SK-N-MC (cell line): ENCODE results near the gene MMP14.

Experiments
- DNase-seq: peaks from one replicate; pipeline ENCODE4 v3.0.0-alpha.2; 2011; ENCODE audit warnings: low read depth, low spot score
- H3K27ac ChIP-seq: fragments of 200-600 bp; sonication (generic); 2 replicates; pipeline ENCODE4 v1.5.1; 2016; ENCODE audit warnings: mixed run types
- H3K36me3 ChIP-seq: fragments of 200-600 bp; sonication (generic); 2 replicates; pipeline ENCODE4 v1.6.1; 2017; ENCODE audit warnings: antibody characterized with exemption, low read length, mixed read lengths; ENCODE audit not compliant: insufficient read depth
- H3K4me3 ChIP-seq: fragments of 200-600 bp; sonication (generic); 2 replicates; pipeline ENCODE4 v1.5.1; 2016
- H3K9ac ChIP-seq: fragments of 200-600 bp; sonication (generic); 2 replicates; pipeline ENCODE4 v1.8.0; 2017; ENCODE audit warnings: mixed run types, mixed read lengths; ENCODE audit not compliant: insufficient read length
- H3K9me3 ChIP-seq: fragments of 200-600 bp; sonication (generic); 2 replicates; pipeline ENCODE4 v1.6.1; 2017; ENCODE audit warnings: low read depth, mild to moderate bottlenecking, antibody characterized with exemption, low read length, moderate library complexity, mixed read lengths
- EZH2 ChIP-seq: fragments of 200-600 bp; sonication (generic); IDR thresholded peaks from one replicate; pipeline ENCODE4 v1.6.1; 2017; ENCODE audit warnings: antibody characterized with exemption
- FOXP2 ChIP-seq: optimal IDR thresholded peaks from 2 replicates; pipeline ENCODE3; 2011; ENCODE audit warnings: mild to moderate bottlenecking, moderate library complexity; ENCODE audit not compliant: insufficient read depth; ENCODE audit errors: extremely low read length, control extremely low read depth
- POLR2AphosphoS5 ChIP-seq: IDR thresholded peaks from 2 replicates; pipeline ENCODE4 v1.6.1; 2012; ENCODE audit warnings: mild to moderate bottlenecking, low read depth, low read length, borderline replicate concordance

MMP14 gene

GRCh38 chr14:22890416-22890815 is 54.0 kb downstream of the MMP14 start:
- H3K27ac ChIP-seq: no peak overlapping the region
- no peaks in the 10 kb centered on the region for H3K9me3 ChIP-seq
- H3K4me3 ChIP-seq: no peak overlapping the region
- TF ChIP-seq FOXP2 (no peak), EZH2 (no peak), POLR2AphosphoS5 (no peak)
- no peak overlapping the region for H3K9ac ChIP-seq
- no peak for DNase-seq
- no peaks in the 10 kb centered on the region for H3K36me3 ChIP-seq

GRCh38 chr14:22892488-22892887 is 56.1 kb downstream of the MMP14 start:
- no peak overlapping the region for H3K27ac ChIP-seq
- TF ChIP-seq POLR2AphosphoS5: no peak
- TF ChIP-seq FOXP2: no peak
- TF ChIP-seq EZH2: no peak
- no peak for DNase-seq

GRCh38 chr14:22893706-22894105 is 57.3 kb downstream of the MMP14 start:
- Histone ChIP-seq H3K9ac (no peak overlapping the region), H3K36me3 (no peaks in the 10 kb centered on the region; the same call in 1 of the 2 replicates), H3K9me3 (no peaks in the 10 kb centered on the region), H3K27ac (no peak overlapping the region), H3K4me3 (no peak overlapping the region)
- TF ChIP-seq EZH2 (no peak), POLR2AphosphoS5 (no peak), FOXP2 (no peak)
- no peak for DNase-seq

More at GRCh38 chr14:22892488-22892887, 56.1 kb downstream of the MMP14 start:
- no peak overlapping the region for H3K9ac ChIP-seq
- H3K9me3 ChIP-seq: no peaks in the 10 kb centered on the region
- no peaks in the 10 kb centered on the region for H3K36me3 ChIP-seq
- H3K4me3 ChIP-seq: no peak overlapping the region

GRCh38 chr14:22895402-22895801 is 59.0 kb downstream of the MMP14 start:
- TF ChIP-seq POLR2AphosphoS5 (no peak), EZH2 (no peak), FOXP2 (no peak)
- Histone ChIP-seq H3K36me3 (peaks cover 5% of the 10 kb centered on the region), H3K9ac (no peak overlapping the region), H3K9me3 (no peaks in the 10 kb centered on the region), H3K27ac (no peak overlapping the region), H3K4me3 (no peak overlapping the region)
- DNase-seq: no peak

GRCh38 chr14:22896356-22896755 is 60.0 kb downstream of the MMP14 start:
- Histone ChIP-seq H3K9ac (no peak overlapping the region), H3K27ac (no peak overlapping the region), H3K4me3 (no peak overlapping the region), H3K36me3 (peaks cover 13% of the 10 kb centered on the region), H3K9me3 (no peaks in the 10 kb centered on the region)
- no peak for DNase-seq
- TF ChIP-seq FOXP2 (no peak), POLR2AphosphoS5 (no peak), EZH2 (no peak)

- H3K9ac ChIP-seq: no peak overlapping the region
- no peak for DNase-seq
- TF ChIP-seq POLR2AphosphoS5 (no peak), EZH2 (no peak), FOXP2 (no peak)
- H3K9me3 ChIP-seq: no peaks in the 10 kb centered on the region
- peaks cover 17% of the 10 kb centered on the region for H3K36me3 ChIP-seq
- H3K27ac ChIP-seq: no peak overlapping the region
- H3K4me3 ChIP-seq: no peak overlapping the region
Observed at GRCh38 chr14:22896760-22897159, 60.4 kb downstream of the MMP14 start.

GRCh38 chr14:22897357-22897756 is 61.0 kb downstream of the MMP14 start:
- H3K9ac ChIP-seq: no peak overlapping the region
- no peak overlapping the region for H3K4me3 ChIP-seq
- H3K9me3 ChIP-seq: no peaks in the 10 kb centered on the region
- peaks cover 23% of the 10 kb centered on the region for H3K36me3 ChIP-seq
- no peak for TF ChIP-seq POLR2AphosphoS5
- no peak for TF ChIP-seq EZH2
- TF ChIP-seq FOXP2: no peak
- no peak for DNase-seq
- H3K27ac ChIP-seq: no peak overlapping the region
